CD14-positive monocyte (primary cell): ENCODE data around the gene PDE6B. TPM values are rescaled to one million over a fixed set of nuclear protein-coding genes. Genes with fewer than 3 reads are reported as not detected.

Experiments
- DNase-seq, 3 donors: peaks; one replicate each; pipeline ENCODE4 v3.0.0-alpha.2; 2011 to 2022
- H2AFZ ChIP-seq: 2 replicates; pipeline ENCODE4 v1.6.0; 2012; ENCODE audit warnings: mild to moderate bottlenecking, low read depth, low read length, inconsistent platforms; ENCODE audit not compliant: insufficient read depth, poor library complexity, severe bottlenecking
- H3K27ac ChIP-seq, 2 donors: 1 replicate in 1 of 2; 2 replicates in 1 of 2; pipeline ENCODE4 v1.5.1; 2012 to 2013; ENCODE audit warnings: low read length in 2 of 2, control low read depth in 1 of 2, inconsistent platforms in 1 of 2, low read depth in 1 of 2, mild to moderate bottlenecking in 1 of 2
- H3K27me3 ChIP-seq, 2 donors: one replicate each; pipeline versions ENCODE4 v1.6.0 to v1.6.1; 2011 to 2013; ENCODE audit warnings: low read length in 2 of 2; ENCODE audit not compliant: control insufficient read depth in 2 of 2, insufficient read depth in 2 of 2
- H3K36me3 ChIP-seq, 2 donors: replicated peaks in 1 of 2; 1 replicate in 1 of 2; 2 replicates in 1 of 2; pipeline versions ENCODE4 v1.5.1 to v1.6.1; 2012 to 2013; ENCODE audit warnings: low read length in 2 of 2, control low read depth in 1 of 2, inconsistent platforms in 1 of 2, mild to moderate bottlenecking in 1 of 2; ENCODE audit not compliant: insufficient read depth in 2 of 2, control insufficient read depth in 1 of 2
- H3K4me1 ChIP-seq, 2 donors: 1 replicate in 1 of 2; 2 replicates in 1 of 2; pipeline versions ENCODE4 v1.5.1 to v1.6.1; 2012 to 2013; ENCODE audit warnings: low read length in 2 of 2, control low read depth in 1 of 2, inconsistent platforms in 1 of 2, mild to moderate bottlenecking in 1 of 2, moderate library complexity in 1 of 2; ENCODE audit not compliant: insufficient read depth in 2 of 2, control insufficient read depth in 1 of 2
- H3K4me2 ChIP-seq: replicated peaks from 2 replicates; pipeline ENCODE3; 2012; ENCODE audit warnings: low read length, moderate library complexity, mild to moderate bottlenecking; ENCODE audit not compliant: poor library complexity, severe bottlenecking; ENCODE audit errors: extremely low read depth
- H3K4me3 ChIP-seq, 3 experiments: fragments of 200-600 bp in 1 of 3; sonication (generic) in 1 of 3; replicated peaks in 1 of 3; 1 replicate in 2 of 3; 2 replicates in 1 of 3; pipeline ENCODE4 v1.5.1; 2011 to 2013; ENCODE audit warnings: low read length in 3 of 3, mild to moderate bottlenecking in 3 of 3, control low read depth in 2 of 3, low read depth in 2 of 3, inconsistent platforms in 1 of 3, moderate library complexity in 1 of 3
- H3K79me2 ChIP-seq: 2 replicates; pipeline ENCODE4 v1.6.0; 2012; ENCODE audit warnings: mild to moderate bottlenecking, control low read depth, inconsistent platforms, low read length, moderate library complexity; ENCODE audit not compliant: insufficient read depth
- H3K9ac ChIP-seq: 2 replicates; pipeline ENCODE4 v1.6.0; 2017; ENCODE audit warnings: low read length, mild to moderate bottlenecking; ENCODE audit not compliant: insufficient read depth, poor library complexity, severe bottlenecking
- H3K9me3 ChIP-seq, 2 donors: replicated peaks in 1 of 2; 1 replicate in 1 of 2; 2 replicates in 1 of 2; pipeline versions ENCODE4 v1.5.1 to v1.6.1; 2012 to 2013; ENCODE audit warnings: low read length in 2 of 2, control low read depth in 1 of 2; ENCODE audit not compliant: control insufficient read depth in 1 of 2, insufficient read depth in 1 of 2
- H4K20me1 ChIP-seq: 2 replicates; pipeline ENCODE4 v1.6.0; 2012; ENCODE audit warnings: mild to moderate bottlenecking, low read length, control low read depth, moderate library complexity; ENCODE audit not compliant: insufficient read depth
- H3K27ac Mint-ChIP-seq, 7 donors: one replicate each; pipeline ENCODE4 v1.8.0; 2020; ENCODE audit warnings: mild to moderate bottlenecking in 7 of 7, mixed read lengths in 7 of 7, moderate library complexity in 6 of 7, inconsistent platforms in 2 of 7
- H3K27me3 Mint-ChIP-seq, 3 donors: one replicate each; pipeline ENCODE4 v1.8.0; 2021 to 2022; ENCODE audit warnings: low read depth in 3 of 3, mild to moderate bottlenecking in 3 of 3, mixed read lengths in 3 of 3, moderate library complexity in 3 of 3, inconsistent platforms in 1 of 3
- H3K36me3 Mint-ChIP-seq, 2 donors: one replicate each; pipeline ENCODE4 v1.8.0; 2020; ENCODE audit warnings: mixed read lengths in 2 of 2, inconsistent platforms in 1 of 2, mild to moderate bottlenecking in 1 of 2
- H3K4me1 Mint-ChIP-seq: one replicate; pipeline ENCODE4 v1.8.0; 2020; ENCODE audit warnings: mild to moderate bottlenecking, mixed read lengths
- H3K4me3 Mint-ChIP-seq, 2 donors: one replicate each; pipeline ENCODE4 v1.8.0; 2020; ENCODE audit warnings: mild to moderate bottlenecking in 2 of 2, mixed read lengths in 2 of 2, moderate library complexity in 1 of 2
- H3K9me3 Mint-ChIP-seq, 7 donors: one replicate each; pipeline ENCODE4 v1.8.0; 2020 to 2022; ENCODE audit warnings: mixed read lengths in 7 of 7, mild to moderate bottlenecking in 6 of 7, moderate library complexity in 6 of 7, inconsistent platforms in 2 of 7
- WGBS: methylation state at CpG from one replicate; pipeline ENCODE4 v1.1.5; 2013; ENCODE audit warnings: missing lambda C conversion rate; ENCODE audit not compliant: insufficient coverage; 5-methylcytosine and 5-hydroxymethylcytosine counted together
- intact Hi-C, 2 donors: fragments of 100-400 bp; cut with micrococcal nuclease; formaldehyde crosslinking; loops; one replicate each; pipeline versions ENCODE4 v1.15.0 to v1.15.1; 2023
- polyA plus RNA-seq, 3 donors: library from polyadenylated mRNA; depleted of rRNA in 1 of 3; unstranded in 2 of 3; stranded (reverse) in 1 of 3; fragments of 300-500 nt in 2 of 3; fragments of >200 nt in 1 of 3; fragmentation: Illumina TruSeq in 2 of 3; gene quantifications; 1 replicate in 2 of 3; 2 replicates in 1 of 3; pipeline ENCODE4 v1.2.3, GENCODE V29; 2012 to 2021
- TF ChIP-seq, protein P1 (sequence below): fragments of 200-600 bp; IDR thresholded peaks from one replicate; pipeline ENCODE4 v1.8.0; 2022; ENCODE audit warnings: antibody characterized with exemption, mild to moderate bottlenecking

Gene PDE6B
- polyA plus RNA-seq, 3 donors: 3.7 to 6.3 (median 4.6) TPM

DNA sequence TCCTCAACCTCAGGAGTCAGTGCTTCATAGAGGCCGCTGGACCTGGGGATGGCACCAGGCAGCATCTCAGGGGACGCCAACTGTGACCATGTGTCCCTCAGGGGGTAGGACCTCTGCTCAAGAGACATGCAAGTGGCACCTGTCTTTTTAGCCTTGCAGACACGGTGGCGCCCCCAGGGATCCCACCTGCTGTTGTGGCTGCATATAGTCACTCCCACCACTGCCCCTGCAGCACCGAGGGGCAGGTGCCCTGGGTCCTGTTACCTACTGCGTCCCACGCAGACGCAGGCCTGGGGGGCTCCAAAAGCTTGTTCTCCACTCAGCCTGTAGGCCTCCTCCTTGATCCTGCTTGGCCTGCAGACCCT, 51.5 kb downstream of the PDE6B start:
- intact Hi-C loops: loop anchor here in 1 of 2 donors (10.0 kb wide), 1 partner anchor 182 kb away; the partner anchor contains the start of genes PIGG and ZNF721
- no peak overlapping the region for H3K27ac ChIP-seq
- H3K27me3 Mint-ChIP-seq: peaks cover 5 to 19% (median 10%) of the 10 kb centered on the region in 3 donors
- H3K27me3 ChIP-seq: no peaks in the 10 kb centered on the region
- no peak overlapping the region for H2AFZ ChIP-seq
- no peaks in the 10 kb centered on the region for H3K9me3 Mint-ChIP-seq
- peaks cover 32 to 35% of the 10 kb centered on the region in 2 donors for H3K4me1 ChIP-seq
- peaks cover 10 to 14% of the 10 kb centered on the region in 2 donors for H3K36me3 Mint-ChIP-seq
- peaks cover 6 to 8% of the 10 kb centered on the region in 2 donors for H3K36me3 ChIP-seq
- TF ChIP-seq, protein P1, sequence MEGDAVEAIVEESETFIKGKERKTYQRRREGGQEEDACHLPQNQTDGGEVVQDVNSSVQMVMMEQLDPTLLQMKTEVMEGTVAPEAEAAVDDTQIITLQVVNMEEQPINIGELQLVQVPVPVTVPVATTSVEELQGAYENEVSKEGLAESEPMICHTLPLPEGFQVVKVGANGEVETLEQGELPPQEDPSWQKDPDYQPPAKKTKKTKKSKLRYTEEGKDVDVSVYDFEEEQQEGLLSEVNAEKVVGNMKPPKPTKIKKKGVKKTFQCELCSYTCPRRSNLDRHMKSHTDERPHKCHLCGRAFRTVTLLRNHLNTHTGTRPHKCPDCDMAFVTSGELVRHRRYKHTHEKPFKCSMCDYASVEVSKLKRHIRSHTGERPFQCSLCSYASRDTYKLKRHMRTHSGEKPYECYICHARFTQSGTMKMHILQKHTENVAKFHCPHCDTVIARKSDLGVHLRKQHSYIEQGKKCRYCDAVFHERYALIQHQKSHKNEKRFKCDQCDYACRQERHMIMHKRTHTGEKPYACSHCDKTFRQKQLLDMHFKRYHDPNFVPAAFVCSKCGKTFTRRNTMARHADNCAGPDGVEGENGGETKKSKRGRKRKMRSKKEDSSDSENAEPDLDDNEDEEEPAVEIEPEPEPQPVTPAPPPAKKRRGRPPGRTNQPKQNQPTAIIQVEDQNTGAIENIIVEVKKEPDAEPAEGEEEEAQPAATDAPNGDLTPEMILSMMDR: no peak
- no peak overlapping the region for H3K4me3 Mint-ChIP-seq
- peaks cover 20% of the 10 kb centered on the region for H3K79me2 ChIP-seq
- H3K9me3 ChIP-seq: no peaks in the 10 kb centered on the region
- H3K9ac ChIP-seq: no peak overlapping the region
- H3K4me1 Mint-ChIP-seq: peaks cover 22% of the 10 kb centered on the region
- H3K4me2 ChIP-seq: no peak overlapping the region
- H3K27ac Mint-ChIP-seq: no peak overlapping the region
- H4K20me1 ChIP-seq: peaks cover 5% of the 10 kb centered on the region
- no peak for DNase-seq
- no peak overlapping the region for H3K4me3 ChIP-seq
- 95% methylated on average over 8 of the region's 8 CpGs for WGBS

DNA sequence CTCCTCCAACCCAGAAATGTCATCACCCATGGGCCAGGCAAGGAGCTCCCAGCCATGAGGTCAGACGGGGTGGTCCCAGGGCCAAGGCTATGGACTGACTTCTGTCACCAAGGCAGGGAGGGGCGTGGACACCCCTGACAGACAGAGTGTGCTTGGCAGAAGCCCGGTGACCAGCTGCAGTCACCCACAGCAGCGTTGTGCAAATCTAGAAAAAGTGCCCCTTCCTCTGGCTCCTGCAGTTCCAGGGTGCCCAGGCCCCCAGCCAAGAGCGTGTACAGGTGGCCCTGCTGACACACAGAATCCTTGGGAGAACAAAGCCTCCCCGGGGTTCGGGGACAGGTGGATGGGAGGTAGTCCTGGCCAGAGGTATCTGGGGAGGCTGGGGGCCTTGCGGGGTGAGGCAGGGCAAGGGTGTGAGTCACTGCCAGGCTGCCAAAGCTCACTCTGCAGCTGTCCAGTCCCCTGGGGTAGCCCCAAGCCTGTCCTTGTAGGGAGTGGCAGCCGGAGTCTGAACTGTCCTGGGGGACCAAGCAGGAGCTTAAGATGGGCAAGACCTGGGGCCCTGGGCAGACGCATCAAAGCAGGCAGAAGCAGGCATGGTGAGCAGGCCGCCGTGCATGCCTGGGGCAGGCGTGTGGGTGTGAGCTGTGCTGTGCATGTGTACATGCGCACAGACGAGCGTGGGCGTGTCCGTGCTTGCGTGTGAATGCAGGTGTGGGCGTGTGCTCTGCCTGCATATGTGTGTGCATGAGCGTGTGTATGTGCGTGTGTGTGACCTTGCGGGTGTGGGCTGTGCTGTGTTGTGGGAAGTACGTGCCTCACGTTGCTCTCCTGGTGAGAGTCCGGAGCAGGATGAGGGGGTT, 52.3 kb downstream of the PDE6B start:
- Histone ChIP-seq H3K27ac (no peak overlapping the region), H3K27me3 (no peaks in the 10 kb centered on the region), H2AFZ (no peak overlapping the region), H3K4me2 (no peak overlapping the region), H3K36me3 (no peaks in the 10 kb centered on the region), H3K9ac (no peak overlapping the region), H3K9me3 (no peaks in the 10 kb centered on the region), H3K4me3 (no peak overlapping the region), H4K20me1 (peaks cover 13% of the 10 kb centered on the region), H3K79me2 (peaks cover 18% of the 10 kb centered on the region), H3K4me1 (peaks cover 32 to 35% of the 10 kb centered on the region in 2 donors)
- DNase-seq: no peak
- H3K4me3 Mint-ChIP-seq: no peak overlapping the region
- peaks cover 4 to 10% of the 10 kb centered on the region in 2 donors for H3K36me3 Mint-ChIP-seq
- TF ChIP-seq, protein P1: no peak
- peak overlapping the region in 1 of 7 donors; percentile 68 for H3K27ac Mint-ChIP-seq
- peaks cover 5 to 19% (median 10%) of the 10 kb centered on the region in 3 donors for H3K27me3 Mint-ChIP-seq
- H3K9me3 Mint-ChIP-seq: no peaks in the 10 kb centered on the region
- intact Hi-C loops: loop anchor here in 1 of 2 donors (10.0 kb wide), 1 partner anchor 183 kb away; the partner anchor contains the start of genes PIGG and ZNF721
- H3K4me1 Mint-ChIP-seq: peaks cover 22% of the 10 kb centered on the region
- 88% methylated on average over 20 of the region's 26 CpGs for WGBS
